ENCODE measurements around the gene SPOUT1. TPM values are rescaled to one million over a fixed set of nuclear protein-coding genes. Genes with fewer than 3 reads are reported as not detected.
A peak's percentile ranks its signal among the peaks of the same experiment; 100 is the strongest.
"Not testable (repeated sequence)": the region's sequence is repeated elsewhere in the genome, so short reads cannot be mapped to it uniquely, and the experiment has no call there.

The SPOUT1 gene, protein sequence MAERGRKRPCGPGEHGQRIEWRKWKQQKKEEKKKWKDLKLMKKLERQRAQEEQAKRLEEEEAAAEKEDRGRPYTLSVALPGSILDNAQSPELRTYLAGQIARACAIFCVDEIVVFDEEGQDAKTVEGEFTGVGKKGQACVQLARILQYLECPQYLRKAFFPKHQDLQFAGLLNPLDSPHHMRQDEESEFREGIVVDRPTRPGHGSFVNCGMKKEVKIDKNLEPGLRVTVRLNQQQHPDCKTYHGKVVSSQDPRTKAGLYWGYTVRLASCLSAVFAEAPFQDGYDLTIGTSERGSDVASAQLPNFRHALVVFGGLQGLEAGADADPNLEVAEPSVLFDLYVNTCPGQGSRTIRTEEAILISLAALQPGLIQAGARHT
- 10 to 100 TPM; 34.9 to 54.3 (median 40.3) TPM for total RNA-seq
- 10 to 100 TPM; 31.9 to 53.5 (median 37.5) TPM for polyA plus RNA-seq
- long read RNA-seq, donor 1, full-length matches to known transcripts, result 3 of 3 reads
- long read RNA-seq, donor 1, partial matches to known transcripts, result 0 of 3 reads
- long read RNA-seq, donor 1, other reads (novel, unspliced or antisense), result 0 of 3 reads
- long read RNA-seq, donor 2, full-length matches to known transcripts, result 6 of 6 reads
- long read RNA-seq, donor 2, partial matches to known transcripts, result 0 of 6 reads
- long read RNA-seq, donor 2, other reads (novel, unspliced or antisense), result 0 of 6 reads

DNA sequence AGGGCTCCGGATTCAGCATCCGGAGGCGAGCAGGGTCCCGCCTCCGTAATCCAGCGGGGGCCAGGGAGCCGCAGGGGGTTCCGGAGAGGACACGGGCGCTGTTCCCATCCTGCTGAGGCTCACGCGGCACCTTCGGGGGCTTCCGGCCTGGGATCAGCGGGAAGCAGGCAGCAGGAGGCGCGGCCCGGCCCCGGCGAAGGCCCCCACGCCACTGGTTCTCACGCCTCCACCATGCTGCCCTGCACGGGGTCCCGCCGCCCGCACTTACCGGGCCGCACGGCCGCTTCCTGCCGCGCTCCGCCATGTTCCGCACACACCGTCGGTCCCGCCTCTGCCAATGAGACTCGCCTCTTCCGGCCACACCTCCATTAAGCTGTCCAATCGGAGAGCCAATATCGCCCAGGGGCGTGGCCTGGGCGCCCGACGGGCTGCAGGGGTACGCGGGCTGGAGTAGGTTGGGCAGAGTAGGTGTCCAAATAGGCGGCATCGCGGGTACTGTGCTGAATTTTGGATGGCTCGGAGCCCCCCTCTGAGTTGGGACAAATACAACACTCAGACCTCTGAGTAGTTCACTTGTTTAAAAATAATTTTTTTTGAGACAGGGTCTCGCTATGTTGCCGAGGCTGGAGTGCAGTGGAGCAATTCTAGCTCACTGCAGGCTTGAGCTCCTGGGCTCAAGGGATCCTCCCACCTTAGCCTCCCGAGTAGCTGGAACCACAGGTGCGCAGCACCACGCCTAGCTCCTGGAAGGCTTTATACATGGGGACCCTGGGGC is at the start of gene SPOUT1:
SPOUT1 (minus strand) TSS at position 318 of the 775 bp plus-strand sequence; CDS start at position 304, 14 bp downstream.
- peak within 1 kb of the TSS; percentile 77 to 99 (median 92) for H3K4me3 ChIP-seq
- H3K27ac ChIP-seq, result peak within 1 kb of the TSS; percentile 75 to 91 (median 86)
- peaks cover 0 to 54% (median 29%) of the 10 kb centered on the region in 6 donors for H3K36me3 ChIP-seq
- 0 to 1% (median 1%) methylated on average over 31 to 56 of the region's 56 CpGs for WGBS, 5 donors
- DNase-seq, result peak; percentile 97
- peaks cover 8 to 32% (median 20%) of the 10 kb centered on the region in 6 donors for H3K4me1 ChIP-seq
- H3K9me3 ChIP-seq, result no peaks in the 10 kb centered on the region
- intact Hi-C loops (cut with DNase I; ENCODE audit: low total_unique reads), result no loop called here
- TF ChIP-seq POLR2AphosphoS5 (IDR thresholded peaks at IDR 0.05) (peak; percentile 91 to 95 (median 91)), POLR2A (IDR thresholded peaks at IDR 0.05) (no peak)
- TF ChIP-seq, protein P1, sequence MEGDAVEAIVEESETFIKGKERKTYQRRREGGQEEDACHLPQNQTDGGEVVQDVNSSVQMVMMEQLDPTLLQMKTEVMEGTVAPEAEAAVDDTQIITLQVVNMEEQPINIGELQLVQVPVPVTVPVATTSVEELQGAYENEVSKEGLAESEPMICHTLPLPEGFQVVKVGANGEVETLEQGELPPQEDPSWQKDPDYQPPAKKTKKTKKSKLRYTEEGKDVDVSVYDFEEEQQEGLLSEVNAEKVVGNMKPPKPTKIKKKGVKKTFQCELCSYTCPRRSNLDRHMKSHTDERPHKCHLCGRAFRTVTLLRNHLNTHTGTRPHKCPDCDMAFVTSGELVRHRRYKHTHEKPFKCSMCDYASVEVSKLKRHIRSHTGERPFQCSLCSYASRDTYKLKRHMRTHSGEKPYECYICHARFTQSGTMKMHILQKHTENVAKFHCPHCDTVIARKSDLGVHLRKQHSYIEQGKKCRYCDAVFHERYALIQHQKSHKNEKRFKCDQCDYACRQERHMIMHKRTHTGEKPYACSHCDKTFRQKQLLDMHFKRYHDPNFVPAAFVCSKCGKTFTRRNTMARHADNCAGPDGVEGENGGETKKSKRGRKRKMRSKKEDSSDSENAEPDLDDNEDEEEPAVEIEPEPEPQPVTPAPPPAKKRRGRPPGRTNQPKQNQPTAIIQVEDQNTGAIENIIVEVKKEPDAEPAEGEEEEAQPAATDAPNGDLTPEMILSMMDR (IDR thresholded peaks at IDR 0.05 in 8 of 11, conservative IDR thresholded peaks at IDR 0.05 in 3 of 11), result peak in 3 of 11 experiments; percentile 16 to 40 (median 24)
- H3K27me3 ChIP-seq (replicated peaks in 1 of 7), result no peaks in the 10 kb centered on the region

DNA sequence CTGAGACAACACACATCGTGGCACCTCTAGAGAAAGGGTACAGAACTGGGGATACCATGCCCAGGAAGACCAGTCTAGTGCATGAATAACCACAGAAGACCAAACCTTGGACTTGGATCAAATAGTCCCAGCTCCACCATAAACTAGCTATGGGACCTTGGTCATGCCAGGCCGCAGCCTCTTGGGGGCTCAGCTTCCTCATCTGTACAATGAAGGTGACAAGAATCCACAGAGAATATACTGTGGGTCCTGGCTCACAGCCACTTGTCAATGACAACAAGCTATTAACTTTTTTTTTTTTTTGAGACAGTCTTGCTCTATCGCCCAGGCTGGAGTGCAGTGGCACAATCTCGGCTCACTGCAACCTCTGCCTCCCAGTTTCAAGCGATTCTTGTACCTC is 48.3 kb upstream of the SPOUT1 start:
- 65 to 85% (median 73%) methylated on average over 5 of the region's 5 CpGs for WGBS, 5 donors
- peaks cover 0 to 29% (median 18%) of the 10 kb centered on the region in 6 donors for H3K4me1 ChIP-seq
- H3K27ac ChIP-seq, result no peak overlapping the region
- no peaks in the 10 kb centered on the region for H3K27me3 ChIP-seq (replicated peaks in 1 of 7)
- TF ChIP-seq POLR2AphosphoS5 (IDR thresholded peaks at IDR 0.05) (no peak), POLR2A (IDR thresholded peaks at IDR 0.05) (no peak)
- TF ChIP-seq, protein P1 (IDR thresholded peaks at IDR 0.05 in 8 of 11, conservative IDR thresholded peaks at IDR 0.05 in 3 of 11), result no peak
- H3K4me3 ChIP-seq, result no peak overlapping the region
- no peak for DNase-seq
- intact Hi-C loops (cut with DNase I; ENCODE audit: low total_unique reads), result no loop called here
- no peaks in the 10 kb centered on the region for H3K9me3 ChIP-seq
- H3K36me3 ChIP-seq, result no peaks in the 10 kb centered on the region

DNA sequence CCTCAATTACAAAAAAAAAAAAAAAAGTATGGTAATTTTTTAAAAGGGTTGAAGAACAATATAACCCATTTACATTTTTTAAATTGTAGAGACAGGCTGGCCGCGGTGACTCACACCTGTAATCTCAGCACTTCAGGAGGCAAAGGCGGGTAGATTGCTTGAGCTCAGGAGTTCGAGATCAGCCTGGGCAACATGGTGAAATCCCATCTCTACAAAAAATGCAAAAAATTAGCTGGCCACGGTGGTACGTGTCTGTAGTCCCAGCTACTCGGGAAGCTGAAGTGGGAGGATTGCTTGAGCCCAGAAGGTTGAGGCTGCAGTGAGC is 41.3 kb upstream of the SPOUT1 start:
- intact Hi-C loops (cut with DNase I; ENCODE audit: low total_unique reads); H3K9me3 ChIP-seq; H3K27ac ChIP-seq; H3K4me1 ChIP-seq; H3K27me3 ChIP-seq (replicated peaks in 1 of 7); H3K4me3 ChIP-seq: not testable (repeated sequence)
- DNase-seq, result peak; percentile 15
- WGBS, 5 donors, result 89 to 94% (median 91%) methylated on average over 7 of the region's 7 CpGs
- H3K36me3 ChIP-seq, result peaks cover 0 to 13% (median 0%) of the 10 kb centered on the region in 6 donors

DNA sequence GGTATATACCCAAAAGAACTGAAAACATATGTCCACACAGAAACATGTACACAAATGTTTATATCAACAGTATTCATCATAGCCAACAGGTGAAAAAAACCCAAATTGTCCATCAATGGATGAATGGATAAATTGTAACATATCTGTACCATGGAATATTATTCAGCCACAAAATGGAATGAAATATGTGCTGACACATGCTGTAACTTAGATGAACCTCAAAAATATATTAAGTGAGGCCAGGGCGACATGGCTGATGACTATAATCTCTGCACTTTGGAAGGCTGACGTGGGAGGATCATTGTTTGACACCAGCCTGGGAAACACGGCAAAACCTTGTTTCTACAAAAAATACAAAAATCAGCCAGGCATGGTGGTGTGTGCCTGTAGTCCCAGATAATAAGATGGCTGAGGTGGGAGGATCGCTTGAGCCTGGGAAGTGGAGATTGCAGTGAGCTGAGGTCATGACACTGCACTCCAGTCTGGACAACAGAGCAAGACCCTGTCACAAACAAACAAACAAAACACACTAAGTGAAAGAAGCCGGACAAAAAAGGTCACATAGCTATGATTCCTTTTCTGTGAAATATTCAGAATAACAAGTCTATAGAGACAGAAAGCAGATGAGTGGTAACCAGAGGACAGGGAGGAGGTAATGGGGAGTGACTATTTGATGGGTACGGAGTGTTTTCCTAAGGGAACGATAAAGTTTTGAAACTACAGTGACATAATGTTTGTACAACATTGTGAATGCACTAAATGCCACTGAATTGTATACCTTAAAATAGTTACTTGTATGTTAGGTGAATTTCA is 40.7 kb upstream of the SPOUT1 start:
- peak; percentile 6 for DNase-seq
- no peak overlapping the region for H3K27ac ChIP-seq
- intact Hi-C loops (cut with DNase I; ENCODE audit: low total_unique reads), result no loop called here
- WGBS, 5 donors, result 80 to 90% (median 86%) methylated on average over 7 of the region's 7 CpGs
- H3K36me3 ChIP-seq, result peaks cover 0 to 13% (median 0%) of the 10 kb centered on the region in 6 donors
- no peak overlapping the region for H3K4me3 ChIP-seq
- no peaks in the 10 kb centered on the region for H3K4me1 ChIP-seq
- no peaks in the 10 kb centered on the region for H3K27me3 ChIP-seq (replicated peaks in 1 of 7)
- H3K9me3 ChIP-seq, result no peaks in the 10 kb centered on the region
- no peak for TF ChIP-seq POLR2A (IDR thresholded peaks at IDR 0.05)
- TF ChIP-seq POLR2AphosphoS5 (IDR thresholded peaks at IDR 0.05), result no peak
- TF ChIP-seq, protein P1 (IDR thresholded peaks at IDR 0.05 in 8 of 11, conservative IDR thresholded peaks at IDR 0.05 in 3 of 11), result no peak
